Non-pigmented ciliary epithelial cell (primary cell): ENCODE data around the gene SPPL3.
A peak's percentile ranks its signal among the peaks of the same experiment; 100 is the strongest.

Source experiments
- DNase-seq: peaks from one replicate; pipeline ENCODE4 v3.0.0-alpha.2; 2010; ENCODE audit warnings: low read depth

The SPPL3 gene

GRCh38 chr12:120784804-120785203 is 119.4 kb downstream of the SPPL3 start:
- DNase-seq = no peak

GRCh38 chr12:120783197-120783596 is 121.0 kb downstream of the SPPL3 start:
- DNase-seq = peak; percentile 34

- no peak for DNase-seq
Observed at GRCh38 chr12:120775862-120776552, 128.2 kb downstream of the SPPL3 start.

- DNase-seq = no peak
Observed at GRCh38 chr12:120774169-120774916, 129.8 kb downstream of the SPPL3 start.

- no peak for DNase-seq
Observed at GRCh38 chr12:120771097-120771496, 133.1 kb downstream of the SPPL3 start.

GRCh38 chr12:120767071-120768024 is 136.8 kb downstream of the SPPL3 start:
- DNase-seq = no peak

- DNase-seq = no peak
Observed at GRCh38 chr12:120766566-120766965, 137.6 kb downstream of the SPPL3 start.

GRCh38 chr12:120764816-120765215 is 139.3 kb downstream of the SPPL3 start:
- no peak for DNase-seq

GRCh38 chr12:120763250-120763649 is 140.9 kb downstream of the SPPL3 start:
- DNase-seq = no peak

- DNase-seq = peak; percentile 34
Observed at GRCh38 chr12:120762086-120762485, 142.1 kb downstream of the SPPL3 start.

- DNase-seq = peak; percentile 92
Observed at GRCh38 chr12:120761519-120761934, 142.6 kb downstream of the SPPL3 start.

- DNase-seq = no peak
Observed at GRCh38 chr12:120760349-120761254, 143.6 kb downstream of the SPPL3 start.

- no peak for DNase-seq
Observed at GRCh38 chr12:120759591-120760348, 144.4 kb downstream of the SPPL3 start.

GRCh38 chr12:120758798-120759590 is 145.2 kb downstream of the SPPL3 start:
- no peak for DNase-seq

GRCh38 chr12:120757949-120758348 is 146.2 kb downstream of the SPPL3 start:
- no peak for DNase-seq

- DNase-seq = no peak
Observed at GRCh38 chr12:120757226-120757742, 146.9 kb downstream of the SPPL3 start.

- DNase-seq = no peak
Observed at GRCh38 chr12:120755269-120755668, 148.9 kb downstream of the SPPL3 start.

GRCh38 chr12:120754792-120755191 is 149.4 kb downstream of the SPPL3 start:
- no peak for DNase-seq

- no peak for DNase-seq
Observed at GRCh38 chr12:120751389-120751788, 152.8 kb downstream of the SPPL3 start.
